Measurements from ENCODE around the gene SNRK. TPM values are rescaled to one million over a fixed set of nuclear protein-coding genes. Genes with fewer than 3 reads are reported as not detected.

Gene SNRK
- total and polyA plus RNA-seq, 2 experiments from 2014 or later: 5.5 to 18.8 TPM

- TF ChIP-seq ZNF462 (CRISPR knock-in tag; IDR thresholded peaks at IDR 0.05) (no peak), STAT1 (IDR thresholded peaks at IDR 0.05; ENCODE audit: unreplicated experiment) (no peak), CREB1 (CRISPR knock-in tag; IDR thresholded peaks at IDR 0.05; ENCODE audit: low read depth) (no peak)
Observed at GRCh38 chr3:43361077-43361476, 74.7 kb downstream of the SNRK start (continued).

GRCh38 chr3:43362183-43362582, 75.8 kb downstream of the SNRK start:
- no peak for ATAC-seq
- Mint-ChIP-seq H3K27ac (no peak overlapping the region), H3K4me1 (peaks cover 15% of the 10 kb centered on the region), H3K4me3 (no peak overlapping the region), H3K27me3 (ENCODE audit: insufficient read depth, low read depth, poor library complexity) (peaks cover 28% of the 10 kb centered on the region), H3K36me3 (ENCODE audit: low read depth) (peaks cover 20% of the 10 kb centered on the region; the same call in 2 of the 3 replicates), H3K9me3 (no peaks in the 10 kb centered on the region; the same call in 2 of the 3 replicates)
- H3K4me1 ChIP-seq (ENCODE audit: insufficient read depth): peaks cover 9% of the 10 kb centered on the region
- no peaks in the 10 kb centered on the region for H3K79me2 ChIP-seq (replicated peaks; ENCODE audit: insufficient read depth)
- no peak overlapping the region for H3K4me2 ChIP-seq
- no peak overlapping the region for H3K4me3 ChIP-seq
- no peaks in the 10 kb centered on the region for H4K20me1 ChIP-seq (replicated peaks; ENCODE audit: insufficient read depth)
- H3K36me3 ChIP-seq (ENCODE audit: insufficient read depth): no peaks in the 10 kb centered on the region
- H3F3A ChIP-seq (replicated peaks; ENCODE audit: low read depth): no peaks in the 10 kb centered on the region
- H3K27me3 ChIP-seq (ENCODE audit: insufficient read depth): no peaks in the 10 kb centered on the region
- H3K9me2 ChIP-seq (ENCODE audit: insufficient read depth): no peaks in the 10 kb centered on the region; the same call in 1 of the 2 replicates
- no peak for DNase-seq (ENCODE audit: low spot score)
- no peak overlapping the region for H3K27ac ChIP-seq (ENCODE audit: low read depth)
- no peak overlapping the region for H2AFZ ChIP-seq
- no peak for TF ChIP-seq STAT1 (IDR thresholded peaks at IDR 0.05; ENCODE audit: unreplicated experiment)
- TF ChIP-seq ZNF114 (CRISPR knock-in tag; IDR thresholded peaks at IDR 0.05): no peak
- TF ChIP-seq EZH2phosphoT487 (IDR thresholded peaks at IDR 0.05; ENCODE audit: unreplicated experiment): no peak
- no peak for TF ChIP-seq NANOG (IDR thresholded peaks at IDR 0.05; ENCODE audit: borderline replicate concordance)
- TF ChIP-seq JUNB (IDR thresholded peaks at IDR 0.05; ENCODE audit: unreplicated experiment): no peak
- TF ChIP-seq CTCF (conservative IDR thresholded peaks at IDR 0.05; ENCODE audit: low read depth in 2 of 2): no peak
- no peak for TF ChIP-seq ZNF462 (CRISPR knock-in tag; IDR thresholded peaks at IDR 0.05)

Data from GM23338 (cell line).